HG02610 (cell line): ENCODE results near the gene MRGPRX2.

Source experiments
- ATAC-seq: cut with Tn5 transposase; IDR thresholded peaks from one replicate; pipeline ENCODE4 v1.9.1; 2021; ENCODE audit warnings: mild to moderate bottlenecking, moderate library complexity; ENCODE audit not compliant: unreplicated experiment

The MRGPRX2 gene

GRCh38 chr11:19060629-19061028 is at the start of gene MRGPRX2:
Gene MRGPRX2 (minus strand): TSS chr11:19060717. CDS start chr11:19056402, 4,315 bp downstream.
- ATAC-seq = no peak

GRCh38 chr11:19110295-19110694 is 49.8 kb upstream of the MRGPRX2 start:
- ATAC-seq = no peak

GRCh38 chr11:19107125-19107524 is 46.6 kb upstream of the MRGPRX2 start:
- no peak for ATAC-seq

GRCh38 chr11:19105011-19105410 is 44.5 kb upstream of the MRGPRX2 start:
- ATAC-seq = no peak

GRCh38 chr11:19102521-19102900 is 42.0 kb upstream of the MRGPRX2 start:
- no peak for ATAC-seq

GRCh38 chr11:19101796-19102520 is 41.4 kb upstream of the MRGPRX2 start:
- no peak for ATAC-seq

- ATAC-seq = no peak
Measured at GRCh38 chr11:19100885-19101284, 40.4 kb upstream of the MRGPRX2 start.

GRCh38 chr11:19099093-19099492 is 38.6 kb upstream of the MRGPRX2 start:
- ATAC-seq = no peak

- ATAC-seq = no peak
Measured at GRCh38 chr11:19094859-19095258, 34.3 kb upstream of the MRGPRX2 start.

- ATAC-seq = no peak
Measured at GRCh38 chr11:19093976-19094375, 33.5 kb upstream of the MRGPRX2 start.

GRCh38 chr11:19092850-19093249 is 32.3 kb upstream of the MRGPRX2 start:
- ATAC-seq = no peak

GRCh38 chr11:19092342-19092741 is 31.8 kb upstream of the MRGPRX2 start:
- ATAC-seq = no peak

GRCh38 chr11:19091366-19091765 is 30.8 kb upstream of the MRGPRX2 start:
- ATAC-seq = no peak

- no peak for ATAC-seq
Measured at GRCh38 chr11:19089421-19089820, 28.9 kb upstream of the MRGPRX2 start.

- no peak for ATAC-seq
Measured at GRCh38 chr11:19088791-19089190, 28.3 kb upstream of the MRGPRX2 start.

GRCh38 chr11:19087658-19088057 is 27.1 kb upstream of the MRGPRX2 start:
- no peak for ATAC-seq

- ATAC-seq = no peak
Measured at GRCh38 chr11:19084661-19085315, 24.3 kb upstream of the MRGPRX2 start.

GRCh38 chr11:19083166-19083565 is 22.6 kb upstream of the MRGPRX2 start:
- no peak for ATAC-seq

- ATAC-seq = no peak
Measured at GRCh38 chr11:19080579-19080993, 20.1 kb upstream of the MRGPRX2 start.

GRCh38 chr11:19079643-19080440 is 19.3 kb upstream of the MRGPRX2 start:
- no peak for ATAC-seq

GRCh38 chr11:19077965-19078364 is 17.4 kb upstream of the MRGPRX2 start:
- ATAC-seq = no peak
